NCI-H460 (cell line): ENCODE results near the gene ITK. TPM values are rescaled to one million over a fixed set of nuclear protein-coding genes. Genes with fewer than 3 reads are reported as not detected.
"Not testable (repeated sequence)": the region's sequence is repeated elsewhere in the genome, so short reads cannot be mapped to it uniquely, and the experiment has no call there.

ENCODE experiments used
- DNase-seq: peaks from one replicate; pipeline ENCODE4 v3.0.0-alpha.2; 2016; ENCODE audit warnings: low read depth; ENCODE audit errors: extremely low read depth
- total RNA-seq: library from RNA; depleted of rRNA; stranded (reverse); fragments of >200 nt; shearing (Covaris generic); gene quantifications from 2 replicates; pipeline ENCODE4 v1.2.3, GENCODE V29; 2014

Gene ITK
- total RNA-seq, 1 experiment from 2014 or later: 0.07 TPM

DNA sequence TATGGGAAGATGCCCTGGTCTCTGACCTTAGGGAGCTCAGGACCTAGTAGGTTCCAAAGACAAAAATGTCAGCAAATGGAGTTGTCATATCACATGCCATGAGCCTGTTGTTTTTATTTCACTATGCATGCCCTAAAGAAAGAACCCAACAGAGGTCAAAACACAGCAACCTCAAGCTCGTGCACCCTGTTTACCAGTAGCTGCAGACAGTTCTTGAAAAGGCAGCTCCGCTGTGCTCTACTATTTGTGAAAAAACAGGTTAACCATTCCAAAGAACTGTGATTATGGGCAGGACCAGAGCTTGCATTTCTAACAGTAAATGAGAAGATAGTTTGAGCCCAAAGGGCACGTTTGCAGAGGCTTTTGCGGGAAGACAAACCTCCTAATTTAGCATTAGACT is 22.8 kb downstream of the ITK start:
- no peak for DNase-seq

DNA sequence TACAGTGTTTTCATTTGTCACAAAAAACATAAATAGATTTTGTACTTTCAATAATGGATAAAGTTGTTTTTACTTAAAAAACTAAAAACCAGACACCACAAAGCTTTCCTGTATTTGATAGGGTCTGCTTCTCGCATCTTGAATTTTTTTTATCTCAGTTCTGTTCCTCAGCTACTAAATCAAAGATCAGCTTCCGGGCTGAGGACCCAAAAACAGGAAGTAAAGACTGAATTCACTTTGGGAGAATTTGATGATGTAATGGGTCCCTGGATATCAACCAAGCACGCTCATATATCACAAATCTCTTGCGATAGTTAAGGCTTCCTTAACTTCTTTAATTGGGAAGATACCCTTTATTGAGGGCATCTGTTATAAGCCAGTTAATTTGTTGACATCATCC is 24.1 kb downstream of the ITK start:
- DNase-seq: no peak

GRCh38 chr5:157205708-157206107 is 25.1 kb downstream of the ITK start:
- no peak for DNase-seq

DNA sequence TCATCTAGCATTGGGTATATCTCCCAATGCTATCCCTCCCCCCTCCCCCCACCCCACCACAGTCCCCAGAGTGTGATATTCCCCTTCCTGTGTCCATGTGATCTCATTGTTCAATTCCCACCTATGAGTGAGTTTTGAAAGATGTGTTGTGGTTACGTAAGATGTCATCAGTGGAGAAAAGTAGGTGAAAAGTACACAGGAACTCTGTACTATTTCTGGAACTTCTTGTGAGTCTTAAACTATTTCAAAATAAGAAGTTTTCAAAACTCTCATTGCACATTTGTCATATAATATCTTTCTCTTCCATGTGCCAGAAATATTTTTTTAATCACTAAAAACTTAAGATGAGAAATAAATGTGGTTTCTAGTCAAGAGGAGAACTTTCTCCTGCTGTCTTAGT is 30.0 kb downstream of the ITK start:
- not testable (repeated sequence) for DNase-seq

- no peak for DNase-seq
These were observed 31.7 kb downstream of the ITK start for GRCh38 chr5:157212307-157212706.

DNA sequence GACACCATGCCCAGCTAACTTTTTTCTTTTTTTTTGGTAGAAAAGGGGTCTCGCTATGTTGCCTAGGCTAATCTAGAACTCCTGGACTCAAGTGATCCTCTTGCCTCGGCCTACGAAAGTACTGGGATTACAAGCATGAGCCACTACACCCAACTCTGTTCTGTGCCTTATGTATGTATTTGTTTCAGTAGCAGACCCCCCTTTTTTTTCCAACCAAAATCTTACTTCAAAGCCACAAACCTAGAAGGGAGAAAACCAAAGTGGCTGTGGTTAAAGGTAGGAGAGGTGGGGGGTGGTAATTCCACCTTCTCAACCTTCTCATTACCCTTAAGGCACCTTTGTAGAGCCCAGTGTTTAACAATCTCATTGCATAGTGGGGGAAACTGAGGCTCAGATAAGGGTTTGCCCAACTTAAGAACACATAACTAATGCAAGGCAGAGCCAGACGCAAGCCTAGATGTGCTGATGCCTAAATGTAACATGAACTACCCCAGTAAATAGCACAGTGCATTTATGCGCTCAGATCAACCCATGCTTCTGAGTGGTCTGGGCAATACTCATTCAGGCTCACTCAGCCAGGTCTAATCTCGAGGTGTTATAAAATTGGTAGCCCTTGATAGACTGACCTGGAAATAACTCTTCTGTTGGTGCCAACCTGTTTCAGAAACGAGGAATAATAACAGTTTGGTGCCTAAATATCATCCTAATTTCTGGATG is 33.0 kb downstream of the ITK start:
- no peak for DNase-seq

DNA sequence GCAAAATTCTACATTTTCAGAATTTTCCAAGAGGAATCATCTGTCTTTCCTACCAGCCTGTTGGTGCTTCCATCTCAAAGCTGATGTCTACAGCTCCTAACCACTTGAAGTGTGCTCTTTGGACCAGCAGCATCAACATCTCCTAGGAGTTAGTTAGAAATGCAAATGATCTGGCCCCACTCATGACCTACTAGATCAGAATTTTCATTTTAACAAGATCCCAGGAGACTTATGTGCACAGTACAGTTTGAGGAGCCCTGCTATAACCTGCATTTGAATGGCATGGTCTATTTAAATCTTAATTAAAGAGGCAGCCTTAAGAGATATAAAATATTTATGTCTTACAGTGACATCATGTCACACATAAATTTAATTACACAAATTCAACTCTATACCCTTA is 33.8 kb downstream of the ITK start:
- DNase-seq: no peak

GRCh38 chr5:157214861-157215513 is 34.3 kb downstream of the ITK start:
- no peak for DNase-seq

GRCh38 chr5:157215514-157216167 is 35.0 kb downstream of the ITK start:
- DNase-seq: no peak

DNA sequence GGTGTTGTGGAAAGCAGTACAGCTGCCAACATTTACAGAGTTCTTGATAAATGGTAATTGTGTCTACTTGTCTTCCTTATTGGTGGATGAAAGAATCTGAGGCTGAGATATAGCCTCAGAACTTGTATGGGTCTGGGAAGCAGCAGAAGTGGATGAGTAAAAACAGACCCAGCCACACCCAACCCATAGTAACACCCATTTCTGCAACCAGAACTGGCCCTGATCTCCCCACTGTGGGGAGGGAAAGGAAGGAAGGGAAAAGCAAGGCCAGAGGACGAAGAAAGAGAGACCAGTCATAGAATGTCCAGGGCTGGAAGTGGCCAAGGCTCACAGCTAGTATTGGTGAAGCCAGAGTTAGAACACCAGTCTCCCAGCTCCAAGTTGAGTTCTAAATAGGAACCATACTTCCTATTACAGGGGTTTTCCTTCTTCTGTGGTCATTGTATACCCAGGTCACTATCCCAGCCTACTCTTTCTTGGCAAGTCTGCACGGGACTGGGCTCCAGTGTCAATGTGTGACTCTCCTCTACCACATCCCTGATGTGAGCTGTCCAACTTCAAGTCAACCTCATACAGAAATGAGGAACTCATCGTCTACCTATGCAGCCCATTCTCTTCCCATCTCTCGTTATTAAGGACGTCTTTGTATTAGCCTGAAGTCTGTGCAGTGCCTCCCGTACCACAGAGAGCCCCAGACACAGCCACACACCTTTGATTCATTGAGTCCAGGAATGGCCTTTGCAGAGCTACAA is 35.9 kb downstream of the ITK start:
- no peak for DNase-seq

DNA sequence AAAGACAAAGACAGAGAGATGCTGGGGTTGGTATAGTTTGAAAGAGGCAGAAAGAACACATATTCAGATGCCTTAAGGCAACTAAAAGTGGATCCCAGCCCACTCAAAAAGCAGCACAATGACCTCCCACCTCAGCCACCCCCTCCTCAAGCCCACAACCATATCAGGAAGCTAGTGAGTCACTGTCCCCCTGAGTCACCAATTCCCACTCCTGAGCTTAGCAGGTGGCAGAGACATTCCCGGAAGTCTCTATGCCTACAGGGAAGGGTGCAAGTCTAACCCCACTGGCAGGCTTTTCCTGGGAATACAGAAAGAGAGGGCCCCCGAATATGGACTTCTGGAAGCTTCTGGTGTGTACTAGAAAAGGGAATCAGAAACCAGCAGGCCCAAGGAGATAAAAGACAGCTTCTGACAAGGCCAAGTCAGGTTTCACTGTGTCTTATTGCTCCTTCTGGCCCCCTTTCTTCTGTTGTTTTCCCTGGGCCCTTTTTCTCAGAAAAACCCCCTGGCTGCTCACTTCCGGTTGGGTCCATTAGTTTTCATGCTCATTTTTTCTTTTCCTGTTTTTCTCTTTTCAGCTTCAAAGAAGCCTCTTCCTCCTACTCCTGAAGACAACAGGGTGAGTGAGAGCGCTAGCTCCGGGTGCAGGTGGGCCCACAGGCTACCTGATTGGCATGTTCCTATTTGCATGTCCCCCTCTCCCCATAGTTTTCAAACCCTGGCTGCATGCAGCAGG is 36.8 kb downstream of the ITK start:
- no peak for DNase-seq

- DNase-seq: no peak
These were observed 39.0 kb downstream of the ITK start for GRCh38 chr5:157219491-157220271.

GRCh38 chr5:157221959-157222358 is 41.3 kb downstream of the ITK start:
- DNase-seq: no peak

DNA sequence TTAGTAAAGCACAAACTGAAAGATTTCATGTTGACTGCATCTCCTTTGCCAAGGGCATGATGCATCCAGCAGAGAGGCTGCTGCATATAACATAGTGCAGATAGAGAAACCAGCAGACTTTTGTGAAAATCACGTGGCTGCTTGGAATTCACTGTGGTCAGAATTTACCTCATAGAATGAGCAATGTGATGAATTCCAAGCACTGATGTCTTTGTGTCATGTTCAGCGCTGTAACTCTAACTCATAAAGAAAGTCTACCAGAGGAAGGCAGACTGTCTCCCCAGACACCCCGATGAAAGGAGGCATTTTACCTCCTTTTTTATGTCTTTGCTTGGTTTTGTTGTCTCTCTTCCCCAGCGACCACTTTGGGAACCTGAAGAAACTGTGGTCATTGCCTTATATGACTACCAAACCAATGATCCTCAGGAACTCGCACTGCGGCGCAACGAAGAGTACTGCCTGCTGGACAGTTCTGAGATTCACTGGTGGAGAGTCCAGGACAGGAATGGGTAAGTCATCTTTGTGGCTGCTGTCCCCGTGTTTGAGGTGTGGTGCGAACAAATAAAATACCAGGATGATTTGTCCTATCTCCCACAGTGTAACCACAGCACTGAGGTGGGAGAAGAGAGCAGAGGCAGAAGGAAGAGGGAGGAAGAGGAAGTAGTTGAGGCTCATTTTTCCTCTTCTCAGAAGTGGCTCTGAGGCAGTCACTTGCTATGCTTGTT is 42.0 kb downstream of the ITK start:
- DNase-seq: no peak

DNA sequence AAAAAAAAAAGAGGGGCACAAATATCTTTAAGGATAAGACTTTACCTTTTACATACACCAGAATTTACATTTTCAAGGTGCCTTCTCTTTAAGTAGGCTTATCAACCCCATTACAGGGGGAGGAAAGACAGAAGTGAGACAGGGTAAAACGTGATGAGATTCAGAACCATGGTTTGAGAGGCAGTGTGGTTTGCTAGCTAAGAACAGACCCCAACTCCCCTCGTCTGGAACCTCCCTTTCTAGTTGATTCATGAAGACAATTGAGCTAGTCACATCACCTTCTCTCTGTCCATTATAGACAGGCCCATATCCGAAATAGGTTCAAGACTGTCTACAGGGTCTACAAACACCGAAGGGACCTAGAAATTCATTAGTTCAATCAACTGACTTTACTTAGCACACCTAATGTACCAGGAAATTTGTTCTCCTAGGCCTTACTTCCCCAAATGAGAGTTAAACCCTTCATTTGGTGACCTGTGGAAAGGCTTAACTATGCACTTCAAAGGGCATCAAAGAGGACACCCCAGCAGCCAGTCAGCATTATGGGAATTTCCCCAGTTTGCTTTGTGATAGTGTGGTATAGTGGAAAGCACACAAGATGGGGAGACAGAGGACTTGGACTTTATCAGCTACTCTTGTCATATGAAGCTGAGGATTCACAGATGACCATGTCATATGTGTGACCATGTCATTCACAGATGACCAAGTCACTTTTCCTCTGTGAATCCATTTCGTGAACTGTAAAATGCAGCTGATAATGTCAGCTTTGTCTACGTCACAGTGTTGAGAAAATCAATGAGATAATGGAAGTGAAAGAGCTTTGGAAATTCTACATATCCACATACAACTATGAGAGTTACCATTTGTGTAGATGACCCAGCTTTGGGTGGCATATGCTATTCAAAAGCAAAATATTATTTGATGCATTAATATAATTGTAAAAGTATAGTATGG is 45.1 kb downstream of the ITK start:
- DNase-seq: no peak

DNA sequence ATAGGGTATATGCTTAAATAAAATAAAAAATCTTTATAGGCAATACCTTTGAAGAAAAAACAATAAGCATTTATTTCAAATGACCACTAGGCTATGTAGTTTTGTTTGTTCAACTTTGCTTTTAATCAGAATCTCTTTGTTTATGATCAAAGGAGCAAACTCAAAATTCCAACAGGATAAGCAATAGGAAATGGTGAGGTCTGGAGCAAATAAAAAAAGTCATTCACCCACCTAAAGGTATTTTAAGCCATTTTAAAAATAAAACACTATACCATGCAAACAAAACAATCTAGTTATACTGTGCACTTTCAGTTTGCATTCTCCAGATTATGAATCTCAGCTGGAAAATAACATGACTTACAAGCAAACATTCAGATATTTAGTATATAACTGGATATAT is 50.0 kb downstream of the ITK start:
- DNase-seq: no peak

GRCh38 chr5:157232706-157233105 is 52.1 kb downstream of the ITK start:
- DNase-seq: no peak

- DNase-seq: no peak
These were observed 52.9 kb downstream of the ITK start for GRCh38 chr5:157233515-157233914.
